ENCODE measurements around the gene MCUB.
A peak's percentile ranks its signal among the peaks of the same experiment; 100 is the strongest.

Gene MCUB

DNA sequence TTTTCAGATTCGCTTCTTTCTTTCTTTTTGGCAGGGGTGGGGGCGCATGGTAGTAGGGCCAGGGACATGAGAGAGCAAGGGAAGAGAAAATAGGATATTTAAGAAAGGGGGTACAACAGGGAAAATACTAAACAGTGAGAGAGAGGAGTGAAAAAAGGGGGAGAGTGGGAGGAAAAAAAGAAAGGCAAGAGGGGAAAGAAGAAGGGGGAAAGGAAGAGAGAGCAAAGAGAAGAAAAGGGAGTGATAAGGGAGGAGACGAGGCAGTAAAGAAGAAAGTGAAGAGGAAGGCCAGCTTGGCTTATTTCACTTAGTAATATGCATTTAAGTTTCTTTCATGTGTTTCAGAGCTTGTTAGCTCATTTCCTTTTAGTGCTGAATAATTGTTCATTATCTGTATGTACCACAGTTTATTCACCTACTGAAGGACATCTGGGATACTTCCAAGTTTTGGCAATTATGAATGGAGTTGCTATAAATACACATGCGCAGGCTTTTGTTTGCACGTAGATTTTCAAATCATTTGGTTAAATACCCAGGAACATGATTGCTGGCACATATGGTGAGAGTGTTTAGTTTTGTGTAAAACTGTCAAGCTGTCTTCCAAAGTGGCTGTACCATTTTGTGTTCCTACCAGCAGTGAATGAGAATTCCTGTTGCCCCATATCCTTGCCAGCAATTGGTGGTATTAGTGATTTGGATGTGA lies 105.9 kb downstream of the MCUB start:
- no peak for TF ChIP-seq ZNF114 (tag by site-specific recombination; IDR thresholded peaks at IDR 0.05)
- peak; percentile 93 for TF ChIP-seq PRDM1 (tag by site-specific recombination; IDR thresholded peaks at IDR 0.05)
- ChIA-PET CTCF (interaction anchor here (0.6 to 1.2 kb wide), 2 partner anchors 36 to 264 kb away, joined by 3 read pairs; no protein-coding TSS in a partner anchor), POLR2A (no interaction called here)
- Histone ChIP-seq H3K4me1 (ENCODE audit: control insufficient read depth, insufficient read depth, low read length) (no peaks in the 10 kb centered on the region), H3K9me3 (ENCODE audit: control insufficient read depth, insufficient read depth, low read depth, low read length) (no peaks in the 10 kb centered on the region), H3K36me3 (ENCODE audit: control insufficient read depth in 2 of 2, insufficient read depth in 1 of 2, low read length in 2 of 2) (peaks cover 0 to 3% of the 10 kb centered on the region in 2 experiments; a peak in 1 of 3 replicates), H3K4me3 (ENCODE audit: low read depth, low read length) (no peak overlapping the region), H3K27ac (ENCODE audit: extremely low read depth, low read depth, low read length) (no peak overlapping the region)

DNA sequence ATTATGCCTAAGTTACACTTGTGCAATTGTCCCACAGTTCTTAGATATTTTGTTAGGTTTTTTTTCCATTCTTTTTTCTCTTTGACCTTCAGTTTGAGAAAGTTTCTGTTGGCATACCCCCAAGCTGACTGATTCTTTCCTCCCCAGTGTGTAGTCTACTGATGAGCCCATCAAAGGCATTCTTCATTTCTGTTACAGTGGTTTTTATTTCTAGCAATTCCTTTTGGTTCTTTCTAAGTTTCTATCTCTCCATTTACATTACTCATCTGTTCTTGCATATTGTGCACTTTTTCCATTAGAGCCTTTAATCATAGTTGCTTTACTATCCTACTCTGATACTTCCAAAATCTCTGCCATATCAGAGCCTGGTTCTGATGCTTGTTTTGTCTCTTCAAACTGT lies 111.3 kb downstream of the MCUB start:
- Histone ChIP-seq H3K4me1 (ENCODE audit: control insufficient read depth, insufficient read depth, low read length) (no peaks in the 10 kb centered on the region), H3K9me3 (ENCODE audit: control insufficient read depth, insufficient read depth, low read depth, low read length) (no peaks in the 10 kb centered on the region), H3K36me3 (ENCODE audit: control insufficient read depth in 2 of 2, insufficient read depth in 1 of 2, low read length in 2 of 2) (no peaks in the 10 kb centered on the region), H3K4me3 (ENCODE audit: low read depth, low read length) (no peak overlapping the region), H3K27ac (ENCODE audit: extremely low read depth, low read depth, low read length) (no peak overlapping the region)
- CTCF ChIA-PET = interaction anchor here (0.7 kb wide), 1 partner anchor 18 kb away, joined by 3 read pairs; no protein-coding TSS in a partner anchor
- POLR2A ChIA-PET = no interaction called here
- TF ChIP-seq ZNF792 (tag by site-specific recombination; IDR thresholded peaks at IDR 0.05) (no peak), ZNF26 (tag by site-specific recombination; IDR thresholded peaks at IDR 0.05) (no peak), ZNF184 (tag by site-specific recombination; IDR thresholded peaks at IDR 0.05) (no peak), ZNF132 (tag by site-specific recombination; IDR thresholded peaks at IDR 0.05; ENCODE audit: borderline replicate concordance) (no peak), ZNF24 (tag by site-specific recombination; IDR thresholded peaks at IDR 0.05) (no peak), TCF7L2 (IDR thresholded peaks at IDR 0.05; ENCODE audit: borderline replicate concordance, low read depth, low read length) (no peak), ZNF175 (tag by site-specific recombination; IDR thresholded peaks at IDR 0.05) (no peak), ZNF2 (tag by site-specific recombination; IDR thresholded peaks at IDR 0.05) (no peak), EGR2 (tag by site-specific recombination; IDR thresholded peaks at IDR 0.05; ENCODE audit: low read depth) (no peak)

- Histone ChIP-seq H3K4me1 (ENCODE audit: control insufficient read depth, insufficient read depth, low read length) (no peaks in the 10 kb centered on the region), H3K27ac (ENCODE audit: extremely low read depth, low read depth, low read length) (no peak overlapping the region), H3K36me3 (ENCODE audit: control insufficient read depth in 2 of 2, insufficient read depth in 1 of 2, low read length in 2 of 2) (no peaks in the 10 kb centered on the region), H3K9me3 (ENCODE audit: control insufficient read depth, insufficient read depth, low read depth, low read length) (no peaks in the 10 kb centered on the region), H3K4me3 (ENCODE audit: low read depth, low read length) (no peak overlapping the region)
- ChIA-PET CTCF (no interaction called here), POLR2A (no interaction called here)
- TF ChIP-seq ZNF394 (tag by site-specific recombination; IDR thresholded peaks at IDR 0.05; ENCODE audit: borderline replicate concordance) (no peak), ZNF335 (tag by site-specific recombination; conservative IDR thresholded peaks at IDR 0.05) (no peak), ZNF24 (tag by site-specific recombination; IDR thresholded peaks at IDR 0.05) (no peak), ZBTB26 (tag by site-specific recombination; optimal IDR thresholded peaks at IDR 0.05) (no peak), ZNF555 (tag by site-specific recombination; conservative IDR thresholded peaks at IDR 0.05) (no peak), ZBTB48 (tag by site-specific recombination; IDR thresholded peaks at IDR 0.05) (no peak)
- TF ChIP-seq, protein P1, sequence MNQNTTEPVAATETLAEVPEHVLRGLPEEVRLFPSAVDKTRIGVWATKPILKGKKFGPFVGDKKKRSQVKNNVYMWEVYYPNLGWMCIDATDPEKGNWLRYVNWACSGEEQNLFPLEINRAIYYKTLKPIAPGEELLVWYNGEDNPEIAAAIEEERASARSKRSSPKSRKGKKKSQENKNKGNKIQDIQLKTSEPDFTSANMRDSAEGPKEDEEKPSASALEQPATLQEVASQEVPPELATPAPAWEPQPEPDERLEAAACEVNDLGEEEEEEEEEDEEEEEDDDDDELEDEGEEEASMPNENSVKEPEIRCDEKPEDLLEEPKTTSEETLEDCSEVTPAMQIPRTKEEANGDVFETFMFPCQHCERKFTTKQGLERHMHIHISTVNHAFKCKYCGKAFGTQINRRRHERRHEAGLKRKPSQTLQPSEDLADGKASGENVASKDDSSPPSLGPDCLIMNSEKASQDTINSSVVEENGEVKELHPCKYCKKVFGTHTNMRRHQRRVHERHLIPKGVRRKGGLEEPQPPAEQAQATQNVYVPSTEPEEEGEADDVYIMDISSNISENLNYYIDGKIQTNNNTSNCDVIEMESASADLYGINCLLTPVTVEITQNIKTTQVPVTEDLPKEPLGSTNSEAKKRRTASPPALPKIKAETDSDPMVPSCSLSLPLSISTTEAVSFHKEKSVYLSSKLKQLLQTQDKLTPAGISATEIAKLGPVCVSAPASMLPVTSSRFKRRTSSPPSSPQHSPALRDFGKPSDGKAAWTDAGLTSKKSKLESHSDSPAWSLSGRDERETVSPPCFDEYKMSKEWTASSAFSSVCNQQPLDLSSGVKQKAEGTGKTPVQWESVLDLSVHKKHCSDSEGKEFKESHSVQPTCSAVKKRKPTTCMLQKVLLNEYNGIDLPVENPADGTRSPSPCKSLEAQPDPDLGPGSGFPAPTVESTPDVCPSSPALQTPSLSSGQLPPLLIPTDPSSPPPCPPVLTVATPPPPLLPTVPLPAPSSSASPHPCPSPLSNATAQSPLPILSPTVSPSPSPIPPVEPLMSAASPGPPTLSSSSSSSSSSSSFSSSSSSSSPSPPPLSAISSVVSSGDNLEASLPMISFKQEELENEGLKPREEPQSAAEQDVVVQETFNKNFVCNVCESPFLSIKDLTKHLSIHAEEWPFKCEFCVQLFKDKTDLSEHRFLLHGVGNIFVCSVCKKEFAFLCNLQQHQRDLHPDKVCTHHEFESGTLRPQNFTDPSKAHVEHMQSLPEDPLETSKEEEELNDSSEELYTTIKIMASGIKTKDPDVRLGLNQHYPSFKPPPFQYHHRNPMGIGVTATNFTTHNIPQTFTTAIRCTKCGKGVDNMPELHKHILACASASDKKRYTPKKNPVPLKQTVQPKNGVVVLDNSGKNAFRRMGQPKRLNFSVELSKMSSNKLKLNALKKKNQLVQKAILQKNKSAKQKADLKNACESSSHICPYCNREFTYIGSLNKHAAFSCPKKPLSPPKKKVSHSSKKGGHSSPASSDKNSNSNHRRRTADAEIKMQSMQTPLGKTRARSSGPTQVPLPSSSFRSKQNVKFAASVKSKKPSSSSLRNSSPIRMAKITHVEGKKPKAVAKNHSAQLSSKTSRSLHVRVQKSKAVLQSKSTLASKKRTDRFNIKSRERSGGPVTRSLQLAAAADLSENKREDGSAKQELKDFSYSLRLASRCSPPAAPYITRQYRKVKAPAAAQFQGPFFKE (tag by site-specific recombination; IDR thresholded peaks at IDR 0.05; ENCODE audit: borderline replicate concordance) = no peak
- TF ChIP-seq, protein P2, sequence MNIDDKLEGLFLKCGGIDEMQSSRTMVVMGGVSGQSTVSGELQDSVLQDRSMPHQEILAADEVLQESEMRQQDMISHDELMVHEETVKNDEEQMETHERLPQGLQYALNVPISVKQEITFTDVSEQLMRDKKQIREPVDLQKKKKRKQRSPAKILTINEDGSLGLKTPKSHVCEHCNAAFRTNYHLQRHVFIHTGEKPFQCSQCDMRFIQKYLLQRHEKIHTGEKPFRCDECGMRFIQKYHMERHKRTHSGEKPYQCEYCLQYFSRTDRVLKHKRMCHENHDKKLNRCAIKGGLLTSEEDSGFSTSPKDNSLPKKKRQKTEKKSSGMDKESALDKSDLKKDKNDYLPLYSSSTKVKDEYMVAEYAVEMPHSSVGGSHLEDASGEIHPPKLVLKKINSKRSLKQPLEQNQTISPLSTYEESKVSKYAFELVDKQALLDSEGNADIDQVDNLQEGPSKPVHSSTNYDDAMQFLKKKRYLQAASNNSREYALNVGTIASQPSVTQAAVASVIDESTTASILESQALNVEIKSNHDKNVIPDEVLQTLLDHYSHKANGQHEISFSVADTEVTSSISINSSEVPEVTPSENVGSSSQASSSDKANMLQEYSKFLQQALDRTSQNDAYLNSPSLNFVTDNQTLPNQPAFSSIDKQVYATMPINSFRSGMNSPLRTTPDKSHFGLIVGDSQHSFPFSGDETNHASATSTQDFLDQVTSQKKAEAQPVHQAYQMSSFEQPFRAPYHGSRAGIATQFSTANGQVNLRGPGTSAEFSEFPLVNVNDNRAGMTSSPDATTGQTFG (tag by site-specific recombination; IDR thresholded peaks at IDR 0.05; ENCODE audit: borderline replicate concordance) = no peak
Observed at GRCh38 chr4:109672169-109672930, 112.3 kb downstream of the MCUB start.
